Mesangial cell (primary cell): Measurements from ENCODE around the gene KRTCAP3. TPM values are rescaled to one million over a fixed set of nuclear protein-coding genes. Genes with fewer than 3 reads are reported as not detected.

Source experiments
- total RNA-seq: library from RNA; depleted of rRNA; stranded (reverse); fragments of >200 nt; gene quantifications from 2 replicates; pipeline ENCODE4 v1.2.3, GENCODE V29; 2015

KRTCAP3 gene
- 0.49 and 8.9 TPM in 2 replicates for total RNA-seq

GRCh38 chr2:27441958-27442919 is at the start of gene KRTCAP3:
Gene KRTCAP3 (plus strand): TSS chr2:27442381. CDS start chr2:27442413, 32 bp downstream.

DNA sequence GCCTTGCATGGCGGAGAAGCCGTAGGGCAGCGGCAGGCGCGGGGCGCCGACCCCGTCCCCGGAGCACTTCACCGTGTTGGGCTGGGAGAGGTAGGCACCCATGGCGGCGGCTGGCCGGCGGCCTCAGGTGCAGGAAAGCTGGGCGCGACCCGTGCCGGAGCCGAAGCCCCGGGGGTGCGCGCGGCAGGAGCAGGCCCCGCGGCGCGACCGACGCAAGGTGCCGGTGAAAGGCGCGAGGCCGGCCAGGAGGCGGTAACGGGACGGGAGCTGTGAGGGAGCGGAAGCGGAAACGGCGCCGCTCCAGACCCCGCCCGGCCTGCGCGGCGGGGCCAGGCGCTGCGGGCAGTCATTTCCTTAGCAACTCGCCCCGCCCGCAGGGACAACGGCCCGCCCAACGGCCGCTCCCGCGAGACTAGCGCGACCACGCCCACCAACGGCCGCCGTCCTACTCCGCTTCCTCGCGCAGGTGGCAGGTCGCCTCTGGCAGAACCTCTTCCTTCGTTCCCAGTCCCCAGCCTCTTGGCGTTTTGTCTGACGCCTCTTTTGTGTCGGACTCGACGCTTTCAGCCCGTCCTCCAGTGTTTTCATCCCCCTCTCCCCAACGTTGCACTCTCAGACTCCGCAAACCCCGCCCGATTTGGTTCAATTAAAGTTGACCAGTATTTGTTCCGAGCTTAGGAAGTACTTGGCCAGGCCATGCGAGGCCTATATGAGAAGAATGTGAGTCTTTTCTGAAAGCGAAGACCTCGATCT is 32.7 kb upstream of the KRTCAP3 start, which contains the start of gene PPM1G:
Gene PPM1G, minus strand, starts transcription at position 271 of the 753 bp plus-strand sequence. Its CDS starts 169 bp downstream, at position 102.

GRCh38 chr2:27428213-27428977 is 13.8 kb upstream of the KRTCAP3 start, which contains the start of gene NRBP1:
Gene NRBP1 (plus strand): TSS chr2:27428631. CDS start chr2:27433274, 4,643 bp downstream.

GRCh38 chr2:27489498-27490397 is 47.6 kb downstream of the KRTCAP3 start, which contains the start of gene IFT172:
Gene IFT172 (minus strand): TSS chr2:27489743. CDS start chr2:27489653, 90 bp downstream.

Other genes with a start within 250 kb of the KRTCAP3 start
- 164 and 249 TPM in 2 replicates for gene ATRAID, start 230.3 kb upstream of the KRTCAP3 start, total RNA-seq
- 28.4 and 63.9 TPM in 2 replicates for gene SLC5A6, start 230.1 kb upstream of the KRTCAP3 start, total RNA-seq
- gene CAD, start 225.0 kb upstream of the KRTCAP3 start, total RNA-seq: 66.8 and 124 TPM in 2 replicates
- under 0.01 TPM in 1 of 2 replicates, not detected in the other for gene SLC30A3, start 179.3 kb upstream of the KRTCAP3 start, total RNA-seq
- gene DNAJC5G, start 166.9 kb upstream of the KRTCAP3 start, total RNA-seq: not detected in 2 replicates
- not detected in 2 replicates for gene TRIM54, start 160.0 kb upstream of the KRTCAP3 start, total RNA-seq
- gene UCN, start 133.9 kb upstream of the KRTCAP3 start, total RNA-seq: 0.65 and 0.76 TPM in 2 replicates
- gene MPV17, start 119.3 kb upstream of the KRTCAP3 start, total RNA-seq: 79.0 and 79.9 TPM in 2 replicates
- 44.4 and 49.5 TPM in 2 replicates for gene GTF3C2, start 85.6 kb upstream of the KRTCAP3 start, total RNA-seq
- 27.0 and 33.4 TPM in 2 replicates for gene EIF2B4, start 72.0 kb upstream of the KRTCAP3 start, total RNA-seq
- 148 and 150 TPM in 2 replicates for gene SNX17, start 71.8 kb upstream of the KRTCAP3 start, total RNA-seq
- 6.7 and 12.9 TPM in 2 replicates for gene ZNF513, start 61.6 kb upstream of the KRTCAP3 start, total RNA-seq
- gene PPM1G, start 32.8 kb upstream of the KRTCAP3 start, total RNA-seq: 66.2 and 153 TPM in 2 replicates
- gene NRBP1, start 13.8 kb upstream of the KRTCAP3 start, total RNA-seq: 81.2 and 88.4 TPM in 2 replicates
- gene IFT172, start 47.4 kb downstream of the KRTCAP3 start, total RNA-seq: 14.7 and 19.4 TPM in 2 replicates
- gene FNDC4, start 52.8 kb downstream of the KRTCAP3 start, total RNA-seq: 18.6 and 35.9 TPM in 2 replicates
- 1.1 TPM in 1 of 2 replicates, not detected in the other for gene GCKR, start 54.5 kb downstream of the KRTCAP3 start, total RNA-seq
- 13.0 and 20.8 TPM in 2 replicates for gene ZNF512, start 140.7 kb downstream of the KRTCAP3 start, total RNA-seq
- 1.3 and 1.9 TPM in 2 replicates for gene CCDC121, start 186.6 kb downstream of the KRTCAP3 start, total RNA-seq
- 45.6 and 58.8 TPM in 2 replicates for gene GPN1, start 186.7 kb downstream of the KRTCAP3 start, total RNA-seq
- 15.5 and 23.7 TPM in 2 replicates for gene SUPT7L, start 221.2 kb downstream of the KRTCAP3 start, total RNA-seq
- 15.5 and 20.5 TPM in 2 replicates for gene SLC4A1AP, start 221.5 kb downstream of the KRTCAP3 start, total RNA-seq